Kidney (tissue), 14 donors: ENCODE measurements around the gene CEACAM16. TPM values are rescaled to one million over a fixed set of nuclear protein-coding genes. Genes with fewer than 3 reads are reported as not detected.
"Not testable (repeated sequence)": the region's sequence is repeated elsewhere in the genome, so short reads cannot be mapped to it uniquely, and the experiment has no call there.

Experiments used
- DNase-seq, 5 donors: peaks; one replicate each; pipeline ENCODE4 v3.0.0-alpha.2; 2013 to 2020
- FAIRE-seq: peaks from 2 replicates; lab custom pipeline; 2012; peaks lifted over from hg19 to GRCh38; lab: Jason Lieb, UNC
- H3K27ac ChIP-seq, 2 donors: one replicate each; pipeline ENCODE4 v1.7.0; 2013; ENCODE audit warnings: low read depth in 2 of 2, low read length in 2 of 2, inconsistent platforms in 1 of 2
- H3K27me3 ChIP-seq: one replicate; pipeline ENCODE4 v1.7.1; 2013; ENCODE audit warnings: low read length, inconsistent platforms; ENCODE audit not compliant: control insufficient read depth, insufficient read depth
- H3K36me3 ChIP-seq, 3 donors: one replicate each; pipeline versions ENCODE4 v1.7.0 to v1.7.1; 2013; ENCODE audit warnings: low read length in 3 of 3, control low read depth in 1 of 3, inconsistent platforms in 1 of 3; ENCODE audit not compliant: insufficient read depth in 3 of 3, control insufficient read depth in 2 of 3
- H3K4me1 ChIP-seq, 3 donors: one replicate each; pipeline versions ENCODE4 v1.7.0 to v1.7.1; 2013; ENCODE audit warnings: low read length in 3 of 3, inconsistent platforms in 1 of 3, low read depth in 1 of 3; ENCODE audit not compliant: control insufficient read depth in 2 of 3, insufficient read depth in 2 of 3
- H3K4me3 ChIP-seq, 3 donors: one replicate each; pipeline versions ENCODE4 v1.7.0 to v1.8.1; 2013; ENCODE audit warnings: low read length in 3 of 3, control low read depth in 1 of 3, inconsistent platforms in 1 of 3
- H3K9ac ChIP-seq, 3 donors: one replicate each; pipeline versions ENCODE4 v1.7.0 to v1.7.1; 2013; ENCODE audit warnings: low read length in 3 of 3, control low read depth in 1 of 3, inconsistent platforms in 1 of 3
- H3K9me3 ChIP-seq, 3 donors: one replicate each; pipeline versions ENCODE4 v1.7.0 to v1.7.1; 2013; ENCODE audit warnings: low read length in 3 of 3, control low read depth in 1 of 3, inconsistent platforms in 1 of 3; ENCODE audit not compliant: control insufficient read depth in 2 of 3, insufficient read depth in 1 of 3
- CTCF ChIP-seq: IDR thresholded peaks from 3 replicates; pipeline ENCODE4 v1.5.1; 2012; ENCODE audit warnings: mild to moderate bottlenecking, moderate library complexity, borderline replicate concordance; ENCODE audit not compliant: insufficient read depth; ENCODE audit errors: extremely low read depth
- intact Hi-C: fragments of 100-400 bp; cut with DNase I; formaldehyde crosslinking; loops from one replicate; pipeline ENCODE4 v1.11.1; 2022
- polyA plus RNA-seq: library from polyadenylated mRNA; stranded (reverse); fragments of 350-450 nt; fragmentation: Illumina TruSeq; extraction: RNeasy Lipid Tissue Mini Kit (QIAGEN cat#74804); gene quantifications from one replicate; pipeline ENCODE4 v1.2.3, GENCODE V29; 2014; ENCODE audit warnings: low read depth, low replicate concordance; ENCODE audit not compliant: insufficient read depth
- total RNA-seq: library from RNA; stranded (reverse); fragmentation: NEBNext Ultra II Directional; extraction: Animal tissue kit (Norgen Biotek cat#: 25700); gene quantifications from one replicate; pipeline ENCODE4 v1.2.1, GENCODE V29; 2021
- donor health status: control.
- donor health status: control.
- donor health status: control.
- donor health status: control.
- donor health status: control.
- donor health status: DM: yes; HTN: yes; CAD: no.
- donor health status: Normal renal cell carcinoma (clear cell type).

The CEACAM16 gene
- total and polyA plus RNA-seq, 2 donors from 2014 or later, result not detected

DNA sequence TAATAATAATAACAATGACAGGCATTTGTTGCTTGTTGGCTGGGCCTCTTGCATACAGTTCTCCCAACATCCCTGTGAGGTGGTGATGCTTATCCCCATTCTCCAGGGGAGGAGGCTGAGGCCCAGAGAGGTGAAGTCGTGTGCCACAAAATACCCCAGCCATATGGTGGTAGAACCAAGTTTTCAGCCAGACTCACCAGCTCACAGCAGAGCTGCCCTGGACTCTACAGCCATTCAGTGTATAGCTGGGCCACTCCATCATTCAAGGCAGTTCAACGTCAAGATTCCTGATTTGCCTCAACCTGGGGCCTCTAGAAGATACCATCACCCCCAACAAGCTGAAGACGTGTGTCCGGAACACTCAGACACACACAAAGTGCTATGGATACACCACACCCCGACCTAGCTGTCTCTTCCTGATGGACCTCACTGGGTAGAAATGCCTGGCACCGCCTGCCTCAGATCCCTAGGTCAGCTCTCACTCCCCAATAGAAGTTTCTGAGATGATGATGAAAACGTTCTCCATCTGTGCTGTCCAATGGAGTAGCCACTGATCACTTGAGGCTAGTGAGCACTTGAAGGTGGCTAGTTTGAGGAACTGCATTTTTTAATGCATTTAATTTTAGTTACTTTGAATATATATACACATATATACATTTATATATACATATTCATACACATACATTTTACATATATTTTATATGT is 31.9 kb upstream of the CEACAM16 start:
- DNase-seq, result no peak
- Histone ChIP-seq H3K4me3 (no peak overlapping the region), H3K36me3 (peaks cover 0 to 11% (median 7%) of the 10 kb centered on the region in 3 donors), H3K9ac (no peak overlapping the region), H3K9me3 (no peaks in the 10 kb centered on the region), H3K4me1 (peaks cover 0 to 6% (median 0%) of the 10 kb centered on the region in 3 donors), H3K27me3 (no peaks in the 10 kb centered on the region), H3K27ac (no peak overlapping the region)
- FAIRE-seq, result no peak
- TF ChIP-seq CTCF, result no peak
- intact Hi-C loops, result no loop called here

DNA sequence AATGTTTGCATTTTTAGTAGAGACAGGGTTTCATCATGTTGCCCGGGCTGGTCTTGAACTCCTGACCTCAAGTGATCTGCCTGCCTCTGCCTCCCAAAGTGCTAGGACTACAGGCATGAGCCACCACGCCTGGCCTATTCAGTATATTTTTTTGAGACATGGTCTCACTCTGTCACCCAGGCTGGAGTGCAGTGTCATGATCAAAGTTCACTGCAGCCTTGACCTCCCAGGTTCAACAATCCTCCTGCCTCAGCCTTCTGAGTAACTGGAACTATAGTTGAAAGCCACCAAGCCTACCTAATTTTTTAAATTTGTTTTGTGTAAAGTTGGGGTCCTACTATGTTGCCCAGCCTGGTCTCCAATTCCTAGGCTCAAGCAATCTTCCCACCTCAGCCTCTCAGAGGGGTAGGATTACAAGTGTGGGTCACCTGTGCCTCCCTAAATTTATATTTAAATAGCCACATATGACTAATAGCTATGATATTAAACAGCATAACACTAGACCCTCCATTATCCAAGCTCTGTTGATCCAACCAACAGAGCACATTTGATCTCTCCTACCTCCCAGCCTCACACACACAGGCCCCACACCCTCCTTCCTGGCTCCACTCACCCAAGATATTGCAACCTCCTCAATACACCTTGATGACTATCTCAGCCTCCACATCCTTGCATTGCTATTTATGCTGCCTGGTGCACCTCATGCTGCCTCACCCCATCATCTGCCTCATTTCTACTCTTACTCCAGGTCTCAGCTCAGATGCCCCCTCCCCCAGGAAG is 29.8 kb upstream of the CEACAM16 start:
- H3K27me3 ChIP-seq, result no peaks in the 10 kb centered on the region
- no peak for DNase-seq
- H3K9me3 ChIP-seq, result no peaks in the 10 kb centered on the region
- H3K4me1 ChIP-seq, result no peaks in the 10 kb centered on the region
- no peak for TF ChIP-seq CTCF
- no peak overlapping the region for H3K27ac ChIP-seq
- intact Hi-C loops, result no loop called here
- no peak overlapping the region for H3K4me3 ChIP-seq
- no peak overlapping the region for H3K9ac ChIP-seq
- H3K36me3 ChIP-seq, result no peaks in the 10 kb centered on the region
- FAIRE-seq, result no peak

GRCh38 chr19:44670027-44670426 is 28.9 kb upstream of the CEACAM16 start:
- H3K4me3 ChIP-seq, intact Hi-C loops, FAIRE-seq, H3K9ac ChIP-seq, H3K4me1 ChIP-seq, H3K9me3 ChIP-seq, H3K27ac ChIP-seq, H3K36me3 ChIP-seq, DNase-seq, H3K27me3 ChIP-seq: not testable (repeated sequence)

- peaks cover 0 to 6% (median 2%) of the 10 kb centered on the region in 3 donors for H3K4me1 ChIP-seq
- H3K9ac ChIP-seq, result no peak within 1 kb of the TSS
- H3K27ac ChIP-seq, result no peak within 1 kb of the TSS
- intact Hi-C loops, result no loop called here
- no peak within 1 kb of the TSS for H3K4me3 ChIP-seq
- no peak for TF ChIP-seq CTCF
- H3K27me3 ChIP-seq, result no peaks in the 10 kb centered on the region
- DNase-seq, result no peak
- no peaks in the 10 kb centered on the region for H3K36me3 ChIP-seq
- H3K9me3 ChIP-seq, result no peaks in the 10 kb centered on the region
- no peak for FAIRE-seq
These were observed 27.6 kb upstream of the CEACAM16 start, which contains the start of gene CEACAM19 for GRCh38 chr19:44671400-44671799. Gene CEACAM19 (plus strand): TSS chr19:44671482. CDS start chr19:44671932, 450 bp downstream.
